ENCODE results near the gene COL15A1. TPM values are rescaled to one million over a fixed set of nuclear protein-coding genes. Genes with fewer than 3 reads are reported as not detected.

The COL15A1 gene
- total RNA-seq, 2 experiments from 2014 or later, result 0.02 to 0.05 TPM

DNA sequence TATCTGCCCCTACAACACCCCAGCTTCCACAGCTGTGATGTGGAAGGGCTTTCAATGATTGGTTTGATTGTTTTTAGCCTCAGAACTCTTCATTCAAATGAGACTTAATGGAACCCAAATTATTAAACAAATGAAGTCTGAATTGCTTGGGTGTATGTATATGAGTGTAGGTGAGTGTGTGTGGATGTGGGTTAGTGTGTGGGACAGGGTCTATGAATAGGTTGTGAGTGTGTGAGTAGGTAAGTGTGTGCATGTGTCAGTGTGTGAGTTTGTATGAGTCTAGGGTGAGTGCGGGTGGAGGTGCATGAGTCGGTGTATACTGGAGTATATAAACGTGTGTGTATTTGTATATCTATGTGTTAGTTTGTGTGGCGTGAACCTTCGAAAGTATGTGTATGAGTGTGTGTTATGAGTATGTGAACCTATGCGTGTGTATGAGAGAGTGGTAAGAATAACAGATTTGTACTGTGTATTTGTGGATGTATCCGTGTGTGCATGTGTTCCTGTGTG is 26.9 kb downstream of the COL15A1 start:
- no peaks in the 10 kb centered on the region for H3K4me1 Mint-ChIP-seq (ENCODE audit: low read depth)
- no peak for DNase-seq
- no peaks in the 10 kb centered on the region for H3K36me3 Mint-ChIP-seq (ENCODE audit: low read depth)
- intact Hi-C loops (cut with micrococcal nuclease), result no loop called here
- CTCF ChIA-PET, result interaction anchor here (1.3 to 1.4 kb wide), 2 partner anchors 30 to 214 kb away, joined by 4 read pairs; no protein-coding TSS in a partner anchor
- H3K27ac Mint-ChIP-seq, result no peak overlapping the region
- H3K4me3 Mint-ChIP-seq, result no peak overlapping the region
- H3K27me3 Mint-ChIP-seq (ENCODE audit: low read depth), result peaks cover 3% of the 10 kb centered on the region
- H3K9me3 Mint-ChIP-seq, result no peaks in the 10 kb centered on the region

DNA sequence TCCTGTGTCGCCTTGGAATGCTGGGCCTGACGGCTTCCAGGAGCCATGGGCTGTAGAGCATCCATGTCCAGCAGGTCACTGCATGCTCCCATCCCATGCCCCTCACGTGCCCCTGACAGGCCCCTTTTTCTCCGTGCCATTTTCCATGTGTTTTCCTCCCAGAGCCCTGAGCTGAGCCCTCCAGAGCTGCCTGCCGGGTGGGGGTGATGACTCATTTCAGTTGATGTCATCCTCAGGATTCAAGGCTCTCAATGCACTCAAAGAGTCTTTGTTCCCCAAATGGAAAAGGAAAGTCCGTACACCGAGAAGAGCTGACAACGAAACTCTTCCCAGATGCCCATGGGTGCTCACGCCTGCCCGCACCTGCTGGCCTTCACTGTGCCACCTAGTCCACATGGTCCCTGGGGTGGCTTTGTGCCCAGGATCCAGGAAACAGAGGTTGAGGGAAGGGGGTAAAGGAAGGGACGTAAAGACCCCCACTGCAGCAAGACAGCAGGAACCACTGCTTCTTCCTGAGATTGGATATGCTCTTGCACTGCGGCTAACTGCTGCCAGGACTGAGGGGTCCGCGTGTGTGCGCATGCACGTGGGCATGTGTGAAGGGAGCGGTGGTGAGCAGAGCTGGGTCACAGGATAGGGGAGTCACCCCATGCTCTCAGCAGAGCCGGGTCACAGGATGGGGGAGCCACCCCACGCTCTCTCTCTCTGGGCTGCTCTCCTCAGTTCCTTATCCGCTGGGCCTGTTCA is 27.6 kb downstream of the COL15A1 start:
- intact Hi-C loops (cut with micrococcal nuclease), result no loop called here
- CTCF ChIA-PET, result interaction anchor here (1.4 kb wide), 2 partner anchors 42 to 213 kb away, joined by 3 to 4 read pairs; no protein-coding TSS in a partner anchor
- H3K36me3 Mint-ChIP-seq (ENCODE audit: low read depth), result no peaks in the 10 kb centered on the region
- DNase-seq, result no peak
- no peak overlapping the region for H3K27ac Mint-ChIP-seq
- no peaks in the 10 kb centered on the region for H3K4me1 Mint-ChIP-seq (ENCODE audit: low read depth)
- H3K9me3 Mint-ChIP-seq, result no peaks in the 10 kb centered on the region
- no peak overlapping the region for H3K4me3 Mint-ChIP-seq
- peaks cover 5% of the 10 kb centered on the region for H3K27me3 Mint-ChIP-seq (ENCODE audit: low read depth)

DNA sequence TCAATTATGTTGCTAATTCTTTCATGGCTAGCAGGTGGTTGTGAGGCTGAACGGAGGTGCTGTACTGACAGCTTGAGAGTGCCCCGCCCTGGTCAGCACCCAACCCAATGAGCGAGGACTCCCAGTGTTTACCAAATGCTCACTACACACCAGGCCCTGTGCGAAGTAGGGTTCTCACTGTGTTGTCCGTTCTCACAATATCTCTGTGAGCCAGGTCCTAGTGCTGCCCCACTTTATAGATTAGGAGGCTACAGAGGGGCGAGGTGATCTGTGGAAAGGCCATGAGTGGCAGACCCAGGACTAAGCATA is 28.2 kb downstream of the COL15A1 start:
- intact Hi-C loops (cut with micrococcal nuclease), result no loop called here

DNA sequence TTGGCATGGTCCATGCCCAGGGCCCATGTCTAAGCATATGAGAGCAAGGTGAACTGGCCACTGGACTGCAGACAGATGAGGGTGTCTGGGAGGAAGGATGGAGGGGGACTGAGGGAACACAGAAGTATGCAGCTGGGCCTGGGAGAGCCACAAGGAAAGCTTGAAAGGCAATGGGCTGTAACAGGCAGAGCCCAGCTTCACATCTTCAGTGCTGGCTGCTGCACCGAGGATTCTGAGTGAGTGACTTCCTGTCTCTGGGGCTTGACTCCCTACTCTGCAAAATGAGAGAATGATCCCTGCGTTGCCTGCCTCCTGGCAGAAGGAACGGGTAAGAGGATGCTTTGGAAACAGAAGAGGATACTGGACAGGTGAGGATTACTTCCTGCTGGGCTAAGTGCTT is 29.0 kb downstream of the COL15A1 start:
- H3K27me3 Mint-ChIP-seq (ENCODE audit: low read depth), result peaks cover 5% of the 10 kb centered on the region
- no peak overlapping the region for H3K27ac Mint-ChIP-seq
- intact Hi-C loops (cut with micrococcal nuclease), result no loop called here
- no peaks in the 10 kb centered on the region for H3K4me1 Mint-ChIP-seq (ENCODE audit: low read depth)
- DNase-seq, result no peak
- no peaks in the 10 kb centered on the region for H3K36me3 Mint-ChIP-seq (ENCODE audit: low read depth)
- H3K9me3 Mint-ChIP-seq, result no peaks in the 10 kb centered on the region
- H3K4me3 Mint-ChIP-seq, result no peak overlapping the region
- CTCF ChIA-PET, result interaction anchor here (0.9 to 2.1 kb wide), 5 partner anchors 8 to 123 kb away, joined by 3 to 5 read pairs (median 3); no protein-coding TSS in a partner anchor

More for the DNA sequence above, 28.2 kb downstream of the COL15A1 start:
- Mint-ChIP-seq H3K27me3 (ENCODE audit: low read depth) (peaks cover 5% of the 10 kb centered on the region), H3K4me3 (no peak overlapping the region), H3K4me1 (ENCODE audit: low read depth) (no peaks in the 10 kb centered on the region), H3K27ac (no peak overlapping the region), H3K9me3 (no peaks in the 10 kb centered on the region), H3K36me3 (ENCODE audit: low read depth) (no peaks in the 10 kb centered on the region)
- no peak for DNase-seq
- CTCF ChIA-PET, result interaction anchor here (1.4 kb wide), 2 partner anchors 41 to 213 kb away, joined by 3 to 4 read pairs; no protein-coding TSS in a partner anchor

DNA sequence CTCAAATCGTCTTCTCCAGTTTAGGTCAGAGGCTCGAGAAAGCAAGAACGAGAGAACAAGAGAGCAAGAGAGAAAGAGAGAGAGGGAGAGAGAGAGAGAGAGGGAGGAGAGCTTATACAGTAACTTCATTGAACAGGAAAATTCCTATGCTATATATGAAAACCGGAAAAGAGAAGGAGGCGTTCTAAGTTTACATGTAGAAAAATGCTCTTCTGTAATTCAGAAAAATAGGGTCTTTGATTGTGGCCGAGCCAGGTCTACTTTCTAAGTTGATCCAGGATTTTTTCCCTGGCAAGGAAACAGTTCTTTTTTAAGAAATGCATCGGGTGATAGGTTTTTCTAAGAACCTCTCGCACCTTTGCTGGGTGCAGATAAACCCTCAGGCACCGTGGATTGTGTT is 29.5 kb downstream of the COL15A1 start:
- CTCF ChIA-PET, result interaction anchor here (0.9 to 2.1 kb wide), 5 partner anchors 9 to 124 kb away, joined by 3 to 5 read pairs (median 3); no protein-coding TSS in a partner anchor
- intact Hi-C loops (cut with micrococcal nuclease), result no loop called here

DNA sequence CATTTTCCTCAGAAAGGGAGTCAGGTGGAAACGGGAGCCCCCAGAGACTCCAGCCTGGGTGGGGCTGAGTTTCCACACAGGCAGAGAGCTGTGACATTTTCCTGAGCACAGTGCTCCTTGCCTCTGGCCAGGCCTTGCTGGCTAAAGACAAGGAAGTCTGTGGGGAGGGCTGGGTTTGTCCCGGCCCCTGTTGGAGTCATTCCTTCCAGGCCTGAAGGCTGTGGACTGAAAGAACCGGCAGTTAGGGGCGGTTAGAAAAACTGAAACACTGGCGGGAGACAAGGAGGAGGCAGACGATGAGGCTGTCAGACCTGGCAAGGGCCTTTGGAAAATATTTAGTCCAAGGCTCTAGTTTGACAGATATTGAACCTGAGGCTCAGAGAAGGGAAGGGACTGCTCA is 29.9 kb downstream of the COL15A1 start:
- Mint-ChIP-seq H3K36me3 (ENCODE audit: low read depth) (no peaks in the 10 kb centered on the region), H3K27ac (no peak overlapping the region)
- no peak for DNase-seq

More for the DNA sequence above, 29.5 kb downstream of the COL15A1 start:
- Mint-ChIP-seq H3K27me3 (ENCODE audit: low read depth) (peaks cover 5% of the 10 kb centered on the region), H3K27ac (no peak overlapping the region), H3K36me3 (ENCODE audit: low read depth) (no peaks in the 10 kb centered on the region), H3K9me3 (no peaks in the 10 kb centered on the region), H3K4me3 (no peak overlapping the region), H3K4me1 (ENCODE audit: low read depth) (no peaks in the 10 kb centered on the region)
- DNase-seq, result no peak

DNA sequence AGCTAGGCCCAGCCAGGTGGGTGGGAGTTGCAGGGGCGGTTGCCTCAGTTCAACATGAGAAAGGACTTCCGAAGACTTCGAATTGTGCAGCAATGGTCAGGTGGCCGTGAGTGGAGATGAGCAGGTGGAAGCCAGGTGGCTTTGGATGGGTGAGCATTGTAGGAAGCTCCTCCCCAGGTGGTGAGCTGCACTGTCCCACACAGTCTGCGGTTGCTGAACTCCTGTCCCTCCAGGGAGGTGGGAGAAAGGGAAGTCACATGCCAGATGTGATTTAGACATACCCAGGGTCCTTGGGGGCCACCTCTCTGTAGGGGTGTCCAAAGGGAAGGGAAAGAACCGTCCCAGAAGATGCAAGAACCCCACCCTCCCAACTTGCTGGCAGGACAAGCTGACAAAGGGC is 30.4 kb downstream of the COL15A1 start:
- Mint-ChIP-seq H3K9me3 (no peaks in the 10 kb centered on the region), H3K4me3 (no peak overlapping the region), H3K27me3 (ENCODE audit: low read depth) (peaks cover 5% of the 10 kb centered on the region), H3K27ac (no peak overlapping the region), H3K36me3 (ENCODE audit: low read depth) (no peaks in the 10 kb centered on the region), H3K4me1 (ENCODE audit: low read depth) (no peaks in the 10 kb centered on the region)
- DNase-seq, result no peak
- intact Hi-C loops (cut with micrococcal nuclease), result no loop called here
- CTCF ChIA-PET, result interaction anchor here (0.6 to 3.3 kb wide), 8 partner anchors 10 to 167 kb away, joined by 3 to 36 read pairs (median 6); no protein-coding TSS in a partner anchor

More for the DNA sequence above, 29.9 kb downstream of the COL15A1 start:
- Mint-ChIP-seq H3K4me3 (no peak overlapping the region), H3K27me3 (ENCODE audit: low read depth) (peaks cover 5% of the 10 kb centered on the region), H3K9me3 (no peaks in the 10 kb centered on the region), H3K4me1 (ENCODE audit: low read depth) (no peaks in the 10 kb centered on the region)
- intact Hi-C loops (cut with micrococcal nuclease), result no loop called here
- CTCF ChIA-PET, result interaction anchor here (0.6 to 3.3 kb wide), 6 partner anchors 9 to 167 kb away, joined by 3 to 36 read pairs (median 4); no protein-coding TSS in a partner anchor

DNA sequence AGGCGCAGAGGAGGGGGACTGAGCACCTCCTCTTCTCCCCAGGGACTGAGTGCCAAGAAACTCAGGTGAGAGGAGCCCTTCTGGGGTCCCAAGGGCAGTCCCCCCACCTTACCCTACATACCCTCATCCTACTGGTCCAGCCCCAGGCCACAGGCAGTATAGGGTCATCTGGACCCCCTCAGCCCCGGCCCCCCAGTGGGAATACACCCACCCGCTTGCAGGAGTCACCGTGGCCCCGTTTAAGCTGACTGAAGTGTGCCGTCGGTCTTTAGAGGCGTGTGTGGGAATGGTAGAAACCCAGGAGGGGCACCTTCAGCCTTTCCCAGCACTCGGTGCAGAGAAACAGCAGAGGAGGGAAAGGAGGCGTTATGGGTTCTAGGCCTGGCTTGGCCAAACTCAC is 30.8 kb downstream of the COL15A1 start:
- no peaks in the 10 kb centered on the region for H3K9me3 Mint-ChIP-seq
- no peak for DNase-seq
- CTCF ChIA-PET, result interaction anchor here (0.6 to 3.3 kb wide), 16 partner anchors 10 to 190 kb away, joined by 3 to 36 read pairs (median 4); no protein-coding TSS in a partner anchor
- no peak overlapping the region for H3K27ac Mint-ChIP-seq
- peaks cover 5% of the 10 kb centered on the region for H3K27me3 Mint-ChIP-seq (ENCODE audit: low read depth)
- no peaks in the 10 kb centered on the region for H3K4me1 Mint-ChIP-seq (ENCODE audit: low read depth)
- H3K4me3 Mint-ChIP-seq, result no peak overlapping the region
- intact Hi-C loops (cut with micrococcal nuclease), result no loop called here
- no peaks in the 10 kb centered on the region for H3K36me3 Mint-ChIP-seq (ENCODE audit: low read depth)

DNA sequence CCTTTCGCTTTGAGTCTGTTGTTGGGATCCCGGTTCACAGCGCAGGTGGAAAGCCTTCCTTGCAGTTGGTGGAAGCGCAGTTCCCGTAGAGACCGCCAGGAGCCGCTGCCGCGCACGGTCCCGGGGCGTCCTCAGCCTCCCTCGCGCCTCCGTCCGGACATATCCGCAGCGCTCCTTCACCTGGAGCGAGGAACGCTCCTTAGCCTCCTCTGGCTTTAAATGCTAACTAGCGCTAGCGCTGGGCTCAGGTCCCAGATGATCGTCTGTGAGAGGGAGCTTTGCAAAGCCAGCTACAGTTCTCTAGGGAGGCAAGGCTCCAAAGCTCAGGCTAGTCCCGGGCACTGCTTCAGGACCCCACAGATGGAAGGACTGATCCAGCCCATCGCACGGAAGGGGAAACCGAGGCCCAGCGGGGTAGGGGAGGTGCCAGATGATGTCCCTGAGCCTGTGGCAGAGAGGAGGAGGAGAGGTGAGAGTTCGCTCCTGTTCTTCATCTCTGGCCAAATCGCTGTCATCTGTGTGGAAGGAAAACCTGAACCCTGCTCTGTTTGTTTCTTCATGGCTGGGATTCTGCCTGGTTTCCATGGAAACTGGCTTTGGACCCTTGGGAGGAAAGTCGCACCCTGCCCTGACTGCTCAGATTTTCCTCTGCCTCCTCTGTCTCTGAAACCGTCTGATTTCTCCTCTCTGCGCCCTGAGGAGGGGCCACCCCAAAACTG is 31.4 kb downstream of the COL15A1 start:
- H3K4me3 Mint-ChIP-seq, result peak overlapping the region; percentile 7
- H3K4me1 Mint-ChIP-seq (ENCODE audit: low read depth), result no peaks in the 10 kb centered on the region
- peak; percentile 88 for DNase-seq
- no peaks in the 10 kb centered on the region for H3K9me3 Mint-ChIP-seq
- peaks cover 5% of the 10 kb centered on the region for H3K27me3 Mint-ChIP-seq (ENCODE audit: low read depth)
- no peaks in the 10 kb centered on the region for H3K36me3 Mint-ChIP-seq (ENCODE audit: low read depth)
- no peak overlapping the region for H3K27ac Mint-ChIP-seq
- intact Hi-C loops (cut with micrococcal nuclease), result loop anchor here (1.0 kb wide), 4 partner anchors 24 to 169 kb away; no protein-coding TSS in a partner anchor
- CTCF ChIA-PET, result interaction anchor here (0.6 to 3.3 kb wide), 24 partner anchors 9 to 200 kb away, joined by 3 to 36 read pairs (median 4); no protein-coding TSS in a partner anchor

DNA sequence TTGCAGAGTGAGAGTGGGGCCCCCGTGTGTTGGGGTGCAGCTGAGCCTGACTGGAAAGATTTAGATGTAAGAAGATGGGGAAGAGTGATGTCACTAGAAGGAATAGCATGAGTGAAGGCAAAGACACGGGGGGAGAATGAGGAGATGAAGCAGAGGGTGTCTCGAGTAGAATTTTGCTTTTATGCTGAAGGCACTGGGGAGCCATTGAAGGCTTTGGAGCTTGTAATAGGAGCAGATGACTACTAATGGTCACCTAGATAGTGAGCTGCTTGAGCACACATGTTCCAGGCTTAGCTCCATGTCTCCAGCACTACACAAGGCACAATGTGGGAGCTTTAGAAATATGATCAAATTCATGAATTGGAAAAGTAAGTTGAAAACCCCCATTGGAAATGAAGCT is 32.1 kb downstream of the COL15A1 start:
- H3K4me1 Mint-ChIP-seq (ENCODE audit: low read depth), result no peaks in the 10 kb centered on the region
- DNase-seq, result no peak
- H3K27ac Mint-ChIP-seq, result no peak overlapping the region
- H3K9me3 Mint-ChIP-seq, result no peaks in the 10 kb centered on the region
- CTCF ChIA-PET, result interaction anchor here (0.7 to 3.3 kb wide), 18 partner anchors 8 to 209 kb away, joined by 3 to 36 read pairs (median 4); no protein-coding TSS in a partner anchor
- H3K27me3 Mint-ChIP-seq (ENCODE audit: low read depth), result peaks cover 5% of the 10 kb centered on the region
- H3K36me3 Mint-ChIP-seq (ENCODE audit: low read depth), result no peaks in the 10 kb centered on the region
- intact Hi-C loops (cut with micrococcal nuclease), result loop anchor here (1.0 kb wide), 4 partner anchors 23 to 170 kb away; no protein-coding TSS in a partner anchor
- H3K4me3 Mint-ChIP-seq, result no peak overlapping the region

DNA sequence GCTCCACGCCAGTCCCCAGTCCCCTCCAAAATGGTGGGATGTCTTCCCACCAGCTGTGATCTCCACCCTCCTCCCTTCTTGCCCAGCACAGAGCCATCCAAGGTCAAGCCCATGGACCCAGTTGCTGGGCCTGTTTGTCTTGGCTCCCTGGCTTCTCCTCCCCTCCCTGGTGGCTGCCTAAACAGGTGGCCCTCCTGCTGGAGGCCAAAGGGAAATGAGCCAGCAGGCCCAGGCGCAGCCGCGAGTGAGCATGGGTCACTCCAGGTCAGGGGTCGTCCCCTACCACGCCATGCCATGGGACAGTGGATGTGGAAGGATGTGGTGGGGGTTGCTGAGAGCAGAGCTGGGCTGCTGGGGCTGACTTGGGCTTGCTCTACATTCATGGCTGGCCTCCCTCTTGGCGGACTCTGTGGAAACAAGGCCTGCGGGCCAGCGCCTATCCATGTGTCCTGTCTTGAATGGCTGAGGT is 33.6 kb downstream of the COL15A1 start:
- no peak for DNase-seq
- H3K36me3 Mint-ChIP-seq (ENCODE audit: low read depth), result no peaks in the 10 kb centered on the region
- no peaks in the 10 kb centered on the region for H3K4me1 Mint-ChIP-seq (ENCODE audit: low read depth)
- H3K27me3 Mint-ChIP-seq (ENCODE audit: low read depth), result peaks cover 5% of the 10 kb centered on the region
- H3K4me3 Mint-ChIP-seq, result no peak overlapping the region
- no peak overlapping the region for H3K27ac Mint-ChIP-seq
- intact Hi-C loops (cut with micrococcal nuclease), result no loop called here
- CTCF ChIA-PET, result interaction anchor here (0.6 to 1.9 kb wide), 4 partner anchors 14 to 164 kb away, joined by 3 to 7 read pairs (median 5); no protein-coding TSS in a partner anchor
- no peaks in the 10 kb centered on the region for H3K9me3 Mint-ChIP-seq

DNA sequence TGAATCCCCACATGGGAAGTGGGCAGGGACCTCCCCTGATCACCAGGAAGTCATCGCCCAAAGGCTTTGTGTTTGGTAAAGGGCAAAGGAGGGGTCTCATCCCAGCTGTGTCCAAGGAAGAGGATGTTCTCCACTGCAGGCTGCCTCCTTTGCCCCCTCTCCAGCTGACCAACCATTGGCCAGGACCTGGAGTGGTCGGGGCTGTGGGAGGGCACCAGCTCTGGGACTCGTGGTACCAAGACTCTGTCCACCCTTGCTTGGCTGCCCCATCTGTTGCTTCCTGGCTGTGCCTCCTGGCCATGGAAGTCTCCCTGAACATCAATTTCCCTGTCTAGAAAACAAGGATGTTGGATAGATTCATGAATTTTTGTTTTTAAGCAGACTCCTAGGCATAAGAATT is 34.1 kb downstream of the COL15A1 start:
- intact Hi-C loops (cut with micrococcal nuclease), result no loop called here
- Mint-ChIP-seq H3K9me3 (no peaks in the 10 kb centered on the region), H3K4me1 (ENCODE audit: low read depth) (no peaks in the 10 kb centered on the region), H3K36me3 (ENCODE audit: low read depth) (no peaks in the 10 kb centered on the region), H3K27ac (no peak overlapping the region), H3K27me3 (ENCODE audit: low read depth) (peaks cover 5% of the 10 kb centered on the region), H3K4me3 (no peak overlapping the region)
- no peak for DNase-seq
- CTCF ChIA-PET, result interaction anchor here (1.4 to 1.9 kb wide), 3 partner anchors 14 to 163 kb away, joined by 3 to 7 read pairs (median 7); no protein-coding TSS in a partner anchor

All from activated naive CD4-positive, alpha-beta T cell treated with anti-CD3 and anti-CD28 coated beads for 36 hours (primary cell).